GM23248 (cell line): ENCODE measurements around the gene ATR.

Experiments used
- EZH2 ChIP-seq: fragments of 200-600 bp; sonication (generic); IDR thresholded peaks from 2 replicates; pipeline ENCODE4 v1.6.1; 2018; ENCODE audit warnings: antibody characterized with exemption, mild to moderate bottlenecking; ENCODE audit not compliant: insufficient read depth, poor library complexity, severe bottlenecking
- EZH2phosphoT487 ChIP-seq: fragments of 200-600 bp; sonication (generic); IDR thresholded peaks from 2 replicates; pipeline ENCODE4 v1.6.1; 2018; ENCODE audit warnings: antibody characterized with exemption, moderate library complexity, mild to moderate bottlenecking, low read depth; ENCODE audit not compliant: insufficient read depth

DNA sequence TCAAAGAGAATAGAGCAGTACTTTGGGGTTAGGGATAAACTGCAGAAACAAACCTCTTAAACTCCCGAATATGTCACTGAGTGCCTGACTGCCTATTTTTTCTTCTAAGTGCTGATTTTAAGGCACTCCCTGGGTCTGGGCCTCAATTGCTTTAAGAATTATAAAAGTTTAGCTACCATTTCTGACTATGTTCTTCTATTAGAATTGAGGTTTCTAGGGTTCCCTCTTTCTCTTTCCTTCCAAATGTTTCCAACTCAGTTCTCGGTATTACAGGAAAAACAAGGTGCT is 46.6 kb upstream of the ATR start:
- TF ChIP-seq EZH2phosphoT487 = no peak
- TF ChIP-seq EZH2 = no peak
